GM19468 (cell line): ENCODE data around the gene LMF1.
"Not testable (repeated sequence)": the region's sequence is repeated elsewhere in the genome, so short reads cannot be mapped to it uniquely, and the experiment has no call there.

Source experiments
- ATAC-seq: cut with Tn5 transposase; IDR thresholded peaks from one replicate; pipeline ENCODE4 v1.9.1; 2021; ENCODE audit warnings: mild to moderate bottlenecking, moderate library complexity, moderate number of reproducible peaks; ENCODE audit not compliant: unreplicated experiment; ENCODE audit errors: extremely low read depth

The LMF1 gene

DNA sequence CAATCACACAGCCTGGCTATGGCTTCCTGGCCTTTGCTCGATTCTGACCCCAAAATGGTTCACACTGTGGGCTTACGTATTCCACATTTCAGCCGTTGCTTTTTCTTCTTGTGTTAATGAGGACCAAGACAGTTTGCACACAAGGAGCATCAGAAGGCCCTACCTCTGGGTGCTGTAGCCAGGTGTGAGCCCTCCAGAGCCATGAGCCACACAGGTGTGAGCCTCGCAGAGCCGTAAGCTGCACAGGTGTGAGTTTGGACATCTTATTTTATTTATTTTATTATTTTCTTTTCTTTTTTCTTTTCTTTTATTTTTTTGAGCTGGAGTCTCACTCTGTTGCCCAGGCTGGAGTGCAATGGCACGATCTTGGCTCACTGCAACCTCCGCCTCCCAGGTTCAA lies 70.6 kb downstream of the LMF1 start:
- no peak for ATAC-seq

DNA sequence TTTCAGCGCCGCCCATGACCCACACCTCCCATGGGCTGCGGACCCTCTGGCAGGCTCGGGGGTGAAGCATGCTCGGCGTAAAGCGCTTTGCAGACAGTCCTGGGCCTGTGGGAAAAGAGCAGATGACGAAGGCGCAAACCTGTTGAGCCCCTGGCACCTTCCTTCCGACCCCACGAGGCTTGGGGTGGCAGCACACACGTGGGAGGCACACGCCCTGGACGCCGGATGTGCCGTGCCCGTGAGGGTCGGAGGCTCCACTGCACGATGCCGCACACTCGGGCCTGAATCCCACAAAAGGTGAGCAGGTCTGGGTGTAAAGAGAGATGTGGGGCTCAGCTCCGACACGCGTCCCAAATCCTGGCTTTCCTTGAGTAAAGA lies 71.1 kb downstream of the LMF1 start:
- ATAC-seq: no peak

DNA sequence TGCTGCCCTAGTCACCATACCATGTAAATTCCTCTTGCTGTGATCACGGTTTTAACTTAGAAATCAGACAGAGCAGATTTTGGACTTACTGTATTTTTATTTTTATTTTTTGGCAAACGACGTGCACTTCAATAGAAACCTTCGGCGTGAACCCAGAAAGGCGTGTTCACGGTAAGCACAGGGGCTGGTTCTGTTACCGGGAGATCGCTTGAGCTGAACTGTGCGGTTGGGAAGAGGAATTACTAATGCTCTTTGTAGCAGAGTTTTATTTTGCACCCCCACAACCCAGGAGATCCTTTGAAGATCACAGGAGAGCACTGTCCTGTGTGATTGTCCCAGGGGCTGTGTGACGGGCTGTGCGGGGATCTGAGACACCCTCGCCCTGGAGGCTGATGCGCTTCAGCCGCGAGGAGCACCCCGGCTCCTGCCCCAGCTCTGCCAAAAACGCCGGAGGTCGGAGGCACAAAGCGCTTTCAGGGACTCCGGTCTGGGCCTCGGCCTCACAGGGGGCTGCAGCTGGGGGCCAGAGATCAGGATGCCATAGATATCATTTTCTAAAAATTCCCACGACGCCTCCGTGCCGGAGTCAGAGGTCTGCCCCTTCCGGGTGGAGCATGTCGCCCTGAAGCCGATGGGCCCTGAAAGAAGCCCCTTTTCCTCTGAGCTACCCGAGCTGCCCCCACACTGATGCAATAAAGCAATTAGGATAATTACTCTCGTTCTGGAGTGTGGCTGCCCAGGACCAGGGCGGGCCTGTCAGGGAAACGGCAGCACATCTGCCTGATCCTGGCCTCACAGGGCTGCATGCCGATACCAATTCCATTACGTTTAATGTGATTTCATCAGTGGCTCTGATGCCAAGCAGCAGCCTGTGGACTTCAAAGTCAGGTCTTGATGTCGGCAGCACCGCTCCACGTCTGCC lies 71.8 kb downstream of the LMF1 start:
- ATAC-seq: no peak

GRCh38 chr16:898216-898615 lies 72.6 kb downstream of the LMF1 start:
- ATAC-seq: no peak

DNA sequence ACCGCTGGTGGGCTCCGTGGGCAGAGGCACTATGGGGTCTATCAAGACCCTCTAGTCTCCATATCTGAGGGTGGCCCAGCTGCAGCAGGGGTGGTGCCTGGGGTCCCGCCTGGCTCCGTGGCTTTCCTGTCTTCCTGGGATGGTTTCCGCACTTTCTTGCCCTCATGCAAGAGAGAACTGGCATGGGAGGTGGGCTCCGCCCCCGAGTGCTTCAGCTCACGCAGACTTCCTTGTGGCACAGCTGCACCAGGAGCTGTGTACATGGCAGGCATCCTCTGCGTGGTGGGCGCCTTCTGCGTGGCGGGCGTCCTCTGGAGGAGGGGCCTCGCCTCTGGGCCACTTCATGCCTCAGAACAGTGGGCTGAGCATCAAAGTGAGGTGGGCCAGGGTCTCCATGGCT lies 73.1 kb downstream of the LMF1 start:
- no peak for ATAC-seq

GRCh38 chr16:897200-897543 lies 73.6 kb downstream of the LMF1 start:
- ATAC-seq: no peak

- no peak for ATAC-seq
Observed at GRCh38 chr16:896261-897199, 74.3 kb downstream of the LMF1 start.

DNA sequence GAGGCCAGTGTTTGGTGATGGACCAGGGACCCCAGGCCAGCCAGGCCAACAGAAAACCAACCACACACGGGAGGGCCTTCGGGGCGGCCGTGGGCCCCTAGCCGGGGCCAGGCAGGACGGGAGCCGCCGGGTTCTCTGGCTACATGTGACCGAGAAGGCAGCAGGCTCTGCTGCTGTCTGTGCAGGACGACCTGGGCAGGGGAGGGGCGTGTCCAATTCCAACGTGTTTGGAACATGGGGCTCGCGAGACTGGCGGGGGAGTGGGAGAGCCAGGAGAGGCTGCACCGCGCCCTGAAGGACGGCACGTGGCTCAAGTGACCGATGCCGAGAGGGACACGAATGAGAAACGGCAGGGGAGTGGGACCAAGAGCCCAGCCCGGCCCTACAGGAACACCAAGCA lies 75.4 kb downstream of the LMF1 start:
- no peak for ATAC-seq

DNA sequence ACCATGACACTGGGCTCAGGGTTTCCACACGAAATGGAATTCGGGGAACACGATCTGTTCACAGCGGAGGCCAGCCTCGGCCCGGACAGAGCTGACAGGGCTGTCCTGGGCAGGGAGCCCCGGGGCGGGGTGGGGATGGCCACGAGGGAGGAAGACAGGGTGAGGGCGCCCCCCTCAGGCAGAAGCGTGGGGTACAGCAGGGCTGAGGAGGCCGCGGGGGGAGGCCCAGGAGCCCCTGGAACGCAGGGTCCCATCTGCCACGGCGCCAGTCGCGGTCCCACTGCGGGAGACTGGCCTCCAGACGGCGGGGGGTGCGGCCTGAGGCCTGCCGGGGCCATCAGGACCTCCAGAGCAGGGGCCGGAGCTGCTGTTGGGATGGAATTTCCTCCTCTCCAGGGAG lies 75.9 kb downstream of the LMF1 start:
- no peak for ATAC-seq

- ATAC-seq: no peak
Observed at GRCh38 chr16:894136-894535, 76.6 kb downstream of the LMF1 start.

DNA sequence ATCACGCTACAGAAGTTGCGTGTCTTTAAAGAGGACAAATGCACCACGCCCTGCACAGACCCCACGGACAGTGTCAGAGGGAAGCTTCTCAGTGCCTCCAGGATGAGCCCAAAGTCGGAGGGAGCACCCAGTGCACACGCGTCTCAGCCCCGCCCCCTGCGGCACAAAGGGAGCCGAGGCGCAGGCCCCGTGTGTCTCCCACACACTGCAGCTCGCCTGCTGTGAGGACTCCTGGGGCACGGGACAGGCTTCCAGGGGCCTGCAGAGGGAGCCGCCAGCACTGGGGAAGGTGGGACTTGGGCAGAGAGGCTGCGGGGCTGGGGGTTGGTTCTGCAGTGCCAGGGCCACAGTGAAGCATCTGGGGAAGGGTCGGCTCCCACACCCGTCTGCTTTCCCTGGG lies 77.4 kb downstream of the LMF1 start:
- ATAC-seq: no peak

GRCh38 chr16:892536-893255 lies 78.1 kb downstream of the LMF1 start:
- ATAC-seq: no peak

DNA sequence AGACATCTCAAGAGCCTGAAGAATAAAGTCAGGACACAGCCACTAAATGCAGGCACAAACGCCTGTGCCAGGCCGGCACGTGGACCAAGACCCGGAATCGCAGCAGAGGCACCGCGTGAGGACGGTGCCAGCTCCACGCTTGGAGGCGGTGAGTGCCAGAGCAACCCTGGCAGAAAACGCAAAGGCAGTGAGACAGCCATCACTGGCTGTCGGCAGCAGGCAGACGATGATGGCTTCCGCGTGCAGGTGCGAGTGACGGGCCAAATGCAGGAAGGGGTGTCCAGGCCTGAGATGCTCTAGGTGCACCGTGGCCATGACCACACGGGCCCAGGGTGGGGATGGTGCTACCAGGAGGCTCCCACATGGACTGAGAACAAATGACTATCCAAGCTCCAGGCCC lies 78.8 kb downstream of the LMF1 start:
- ATAC-seq: no peak

GRCh38 chr16:891353-891740 lies 79.4 kb downstream of the LMF1 start:
- no peak for ATAC-seq

DNA sequence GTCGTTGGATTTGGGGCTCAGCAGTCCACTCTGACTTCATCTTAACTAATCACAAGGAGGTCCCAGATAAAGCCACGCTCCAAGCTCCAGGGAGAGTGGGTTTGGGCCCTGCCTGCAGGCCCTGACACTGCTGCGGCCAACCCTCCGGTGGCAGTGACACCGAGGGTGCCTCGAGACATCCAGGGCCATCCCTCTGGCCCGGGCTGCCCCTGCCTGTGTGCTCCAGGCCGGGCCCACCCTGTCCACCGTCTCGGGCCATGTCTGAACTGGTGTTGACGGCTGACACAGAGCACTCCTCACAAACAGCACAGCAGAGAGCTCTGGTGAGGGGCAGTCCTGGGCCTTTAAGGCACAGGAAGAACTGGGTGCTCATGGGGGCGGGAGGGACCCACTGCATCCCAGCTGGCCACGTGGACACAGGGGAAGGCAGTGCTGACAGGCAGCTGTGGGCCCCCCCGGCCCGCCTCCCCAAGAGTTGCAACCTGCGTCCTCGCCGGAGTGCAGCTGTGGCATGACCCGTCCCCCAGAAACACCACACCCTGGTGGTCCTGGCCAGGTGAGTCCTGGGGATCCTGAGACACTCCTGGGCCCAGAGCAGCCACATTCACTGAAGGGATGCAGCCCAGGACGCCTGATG lies 80.0 kb downstream of the LMF1 start:
- ATAC-seq: no peak

GRCh38 chr16:890217-890616 lies 80.6 kb downstream of the LMF1 start:
- ATAC-seq: no peak

DNA sequence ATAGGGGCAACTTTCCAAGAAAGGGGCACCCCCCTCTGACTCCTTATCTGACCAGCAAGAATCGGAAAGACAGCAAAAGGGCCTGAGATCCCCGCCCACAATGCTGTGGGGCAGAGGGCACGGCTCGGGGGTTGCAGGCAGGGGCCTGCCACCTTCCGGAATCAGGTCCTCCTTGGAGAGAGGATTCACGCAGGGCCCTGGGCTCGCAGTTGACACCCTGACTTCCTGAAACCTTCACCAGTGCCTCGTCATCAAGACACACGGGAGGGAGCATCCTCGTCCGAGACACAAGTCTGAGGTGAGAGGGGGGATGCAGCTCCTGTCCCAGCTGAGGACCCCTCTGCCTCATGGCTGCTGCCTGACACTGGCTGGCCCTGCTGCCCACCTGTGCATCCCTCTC lies 81.2 kb downstream of the LMF1 start:
- ATAC-seq: no peak

DNA sequence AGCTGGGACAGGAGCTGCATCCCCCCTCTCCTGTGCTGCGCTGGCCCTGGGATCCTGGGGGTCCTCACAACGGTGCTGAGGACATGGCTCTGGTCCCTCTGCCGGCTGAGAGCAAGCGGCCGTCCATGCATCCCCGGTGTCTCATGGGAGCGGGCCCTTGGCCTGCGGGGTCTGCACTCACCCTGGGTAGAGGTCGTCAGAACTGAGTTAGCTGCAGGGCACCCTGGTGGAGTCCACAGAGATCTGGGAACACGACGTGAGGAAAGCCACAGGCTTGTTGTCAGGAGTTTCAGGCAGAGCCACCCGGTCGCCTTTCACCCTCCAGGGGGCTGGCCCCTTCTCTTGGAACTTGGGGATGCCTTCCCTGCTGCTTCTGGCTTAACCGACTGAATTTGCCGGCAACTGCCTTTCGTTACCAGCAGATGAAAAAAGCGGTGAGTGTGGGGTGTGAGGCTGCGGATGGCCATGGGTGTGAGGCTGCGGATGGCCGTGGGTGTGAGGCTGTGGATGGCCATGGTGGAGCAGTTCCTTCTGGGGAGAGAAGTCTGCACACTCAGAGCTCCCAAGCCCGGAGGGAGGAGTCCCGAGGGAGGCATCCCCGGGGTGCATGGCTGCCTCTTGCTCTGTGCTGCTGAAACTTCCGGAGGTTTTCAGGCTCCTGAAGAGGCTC lies 81.7 kb downstream of the LMF1 start:
- ATAC-seq: no peak

- not testable (repeated sequence) for ATAC-seq
Observed at GRCh38 chr16:888456-888855, 82.3 kb downstream of the LMF1 start.

DNA sequence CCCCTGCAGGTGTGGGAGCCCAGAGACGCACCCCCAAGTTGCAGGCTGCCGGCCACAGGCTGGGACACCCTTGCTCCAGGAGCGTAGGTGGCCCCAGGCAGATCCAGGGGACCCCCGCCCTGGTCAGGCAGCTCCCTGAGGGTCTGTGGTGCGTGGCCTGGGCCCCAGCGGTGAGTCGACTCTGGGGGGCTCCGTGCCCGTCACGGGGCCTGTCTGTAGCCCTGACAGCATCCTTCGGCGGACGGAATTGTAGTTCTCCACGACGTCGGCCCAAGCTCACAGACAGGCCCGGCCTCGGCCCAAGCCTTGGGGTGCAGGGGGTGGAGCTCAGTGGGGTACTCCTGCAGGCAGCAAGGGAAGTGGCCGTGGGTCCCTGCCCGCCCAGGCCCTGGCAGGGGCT lies 82.9 kb downstream of the LMF1 start:
- no peak for ATAC-seq
